Gastroesophageal sphincter (tissue), 4 donors: ENCODE data around the gene OR5A2. TPM values are rescaled to one million over a fixed set of nuclear protein-coding genes. Genes with fewer than 3 reads are reported as not detected.

Experiments used
- ATAC-seq: fragments of 150-250 bp; one replicate; pipeline ENCODE4 v1.9.1; 2016; ENCODE audit warnings: mild to moderate bottlenecking, moderate library complexity
- H3K27ac ChIP-seq, 4 donors: fragments of 200-600 bp; sonication (generic) in 3 of 4; 1 replicate in 3 of 4; 2 replicates in 1 of 4; pipeline ENCODE4 v1.5.1; 2016 to 2019
- H3K27me3 ChIP-seq: fragments of 200-600 bp; sonication (generic); one replicate; pipeline ENCODE4 v1.5.1; 2019
- H3K36me3 ChIP-seq, 2 donors: fragments of 200-600 bp; sonication (generic); one replicate each; pipeline ENCODE4 v1.5.1; 2019; ENCODE audit warnings: control low read depth in 1 of 2
- H3K4me1 ChIP-seq, 3 donors: fragments of 200-600 bp; sonication (generic); 1 replicate in 2 of 3; 2 replicates in 1 of 3; pipeline ENCODE4 v1.5.1; 2016 to 2019; ENCODE audit warnings: control low read depth in 2 of 3
- H3K4me3 ChIP-seq, 2 donors: fragments of 200-600 bp; sonication (generic); one replicate each; pipeline ENCODE4 v1.5.1; 2019; ENCODE audit warnings: mild to moderate bottlenecking in 1 of 2, moderate library complexity in 1 of 2
- H3K9me3 ChIP-seq, 3 donors: fragments of 200-600 bp; sonication (generic); one replicate each; pipeline ENCODE4 v1.5.1; 2017 to 2019; ENCODE audit warnings: control low read depth in 2 of 3
- CTCF ChIP-seq, 4 experiments: fragments of 200-600 bp in 2 of 4; fragments of 450-650 bp in 2 of 4; sonication (generic) in 1 of 4; IDR thresholded peaks; one replicate each; pipeline ENCODE4 v1.5.1; 2017 to 2019; ENCODE audit warnings: antibody characterized with exemption in 4 of 4, mild to moderate bottlenecking in 2 of 4, moderate library complexity in 2 of 4
- EP300 ChIP-seq: sonication (generic); formaldehyde crosslinking; IDR thresholded peaks from one replicate; pipeline ENCODE4 v1.6.1; 2017; ENCODE audit warnings: antibody characterized with exemption, mild to moderate bottlenecking
- POLR2A ChIP-seq, 2 donors: fragments of 450-650 bp; IDR thresholded peaks; one replicate each; pipeline ENCODE4 v1.6.1; 2017; ENCODE audit warnings: antibody characterized with exemption in 2 of 2, mild to moderate bottlenecking in 2 of 2, moderate library complexity in 1 of 2
- POLR2AphosphoS5 ChIP-seq: sonication (generic); formaldehyde crosslinking; IDR thresholded peaks from one replicate; pipeline ENCODE4 v1.6.1; 2017; ENCODE audit warnings: antibody characterized with exemption
- whole genome bisulfite sequencing, 2 donors: methylation state at CpG; one replicate each; pipeline ENCODE4 v1.1.5; 2018; ENCODE audit warnings: low coverage in 1 of 2; 5-methylcytosine and 5-hydroxymethylcytosine counted together
- total RNA-seq, 4 donors: library from RNA; depleted of rRNA; stranded (reverse); fragments of >200 nt; gene quantifications; one replicate each; pipeline ENCODE4 v1.1.0, GENCODE V29; 2016

The OR5A2 gene
- total RNA-seq, 4 donors from 2014 or later = not detected

GRCh38 chr11:59416613-59417012 lies 9.6 kb downstream of the OR5A2 start:
- Histone ChIP-seq H3K27me3 (peaks cover 8% of the 10 kb centered on the region), H3K36me3 (no peaks in the 10 kb centered on the region), H3K4me3 (no peak overlapping the region), H3K4me1 (no peaks in the 10 kb centered on the region), H3K27ac (no peak overlapping the region), H3K9me3 (no peaks in the 10 kb centered on the region)
- TF ChIP-seq CTCF (IDR thresholded peaks at IDR 0.05) (no peak), POLR2A (IDR thresholded peaks at IDR 0.05) (no peak), POLR2AphosphoS5 (no peak), EP300 (no peak)
- ATAC-seq = no peak
- 88 to 93% methylated on average over 5 of the region's 5 CpGs for WGBS, 2 donors

- Histone ChIP-seq H3K36me3 (no peaks in the 10 kb centered on the region), H3K27ac (no peak overlapping the region), H3K4me1 (no peaks in the 10 kb centered on the region), H3K9me3 (peaks cover 0 to 10% (median 0%) of the 10 kb centered on the region in 3 donors), H3K4me3 (no peak overlapping the region), H3K27me3 (peaks cover 8% of the 10 kb centered on the region)
- no CpG with 5 or more reads among the region's 1 CpG for WGBS, 2 donors
- ATAC-seq = no peak
- no peak for TF ChIP-seq EP300
- no peak for TF ChIP-seq POLR2A (IDR thresholded peaks at IDR 0.05)
- no peak for TF ChIP-seq CTCF (IDR thresholded peaks at IDR 0.05)
- no peak for TF ChIP-seq POLR2AphosphoS5
Measured at GRCh38 chr11:59415111-59415510, 11.1 kb downstream of the OR5A2 start.

GRCh38 chr11:59413646-59414045 lies 12.6 kb downstream of the OR5A2 start:
- no peak for TF ChIP-seq CTCF (IDR thresholded peaks at IDR 0.05)
- TF ChIP-seq EP300 = no peak
- TF ChIP-seq POLR2A (IDR thresholded peaks at IDR 0.05) = no peak
- no peak for TF ChIP-seq POLR2AphosphoS5
- Histone ChIP-seq H3K27ac (no peak overlapping the region), H3K36me3 (no peaks in the 10 kb centered on the region), H3K9me3 (peaks cover 0 to 23% (median 0%) of the 10 kb centered on the region in 3 donors), H3K27me3 (peaks cover 8% of the 10 kb centered on the region), H3K4me3 (no peak overlapping the region), H3K4me1 (no peaks in the 10 kb centered on the region)
- WGBS, 2 donors = 64 to 69% methylated on average over 2 of the region's 2 CpGs
- no peak for ATAC-seq

- Histone ChIP-seq H3K9me3 (peaks cover 0 to 6% (median 0%) of the 10 kb centered on the region in 3 donors), H3K27me3 (no peaks in the 10 kb centered on the region), H3K36me3 (no peaks in the 10 kb centered on the region), H3K27ac (no peak overlapping the region), H3K4me3 (no peak overlapping the region), H3K4me1 (no peaks in the 10 kb centered on the region)
- TF ChIP-seq POLR2AphosphoS5 (no peak), POLR2A (IDR thresholded peaks at IDR 0.05) (no peak), EP300 (no peak), CTCF (IDR thresholded peaks at IDR 0.05) (no peak)
- ATAC-seq = no peak
Measured at GRCh38 chr11:59403546-59403945, 22.7 kb downstream of the OR5A2 start.

GRCh38 chr11:59401262-59401552 lies 25.0 kb downstream of the OR5A2 start:
- Histone ChIP-seq H3K27me3 (no peaks in the 10 kb centered on the region), H3K9me3 (no peaks in the 10 kb centered on the region), H3K4me1 (no peaks in the 10 kb centered on the region), H3K27ac (no peak overlapping the region), H3K4me3 (no peak overlapping the region), H3K36me3 (no peaks in the 10 kb centered on the region)
- no peak for ATAC-seq
- WGBS, 2 donors = 30 to 52% methylated on average over 2 of the region's 2 CpGs
- TF ChIP-seq CTCF (IDR thresholded peaks at IDR 0.05) (no peak), POLR2A (IDR thresholded peaks at IDR 0.05) (no peak), POLR2AphosphoS5 (no peak), EP300 (no peak)
